ENCODE data around the gene SLC37A3. TPM values are rescaled to one million over a fixed set of nuclear protein-coding genes. Genes with fewer than 3 reads are reported as not detected.

SLC37A3 gene
- total RNA-seq, 2 experiments from 2014 or later, result 8.0 to 10.0 TPM

DNA sequence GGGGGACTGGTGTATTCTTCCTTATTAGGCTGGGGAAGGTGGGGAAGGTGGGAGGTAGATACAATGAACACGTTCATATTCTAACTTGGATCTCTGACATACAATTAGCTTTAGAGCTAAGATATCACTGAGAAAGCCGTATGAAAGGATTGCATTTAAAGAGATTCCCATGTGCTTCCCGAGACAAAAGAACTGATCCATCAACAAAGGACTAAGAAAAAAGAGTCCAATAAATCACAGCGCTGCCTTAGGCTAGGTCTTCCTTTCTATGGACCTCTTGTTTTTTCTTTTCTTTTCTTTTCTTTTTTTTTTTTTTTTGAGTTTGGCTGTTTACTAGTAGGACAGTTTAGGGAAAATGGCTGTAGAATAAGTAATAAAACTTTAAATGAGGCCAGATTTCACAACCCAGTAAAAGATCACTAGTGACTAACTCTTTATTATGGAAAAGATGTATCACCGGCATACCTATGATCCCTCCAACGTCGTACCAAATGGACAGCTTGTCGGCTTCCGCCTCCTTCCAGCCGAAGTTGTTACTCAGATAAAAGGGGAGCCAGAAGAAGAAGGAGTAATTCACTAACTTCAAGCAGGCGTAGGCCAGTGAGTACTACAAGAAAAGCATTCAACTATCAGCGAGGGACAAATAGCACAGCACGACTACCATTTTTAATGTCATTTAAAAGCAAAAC lies 50.0 kb downstream of the SLC37A3 start:
- intact Hi-C loops (cut with micrococcal nuclease; ENCODE audit: unreplicated experiment), result no loop called here
- Histone ChIP-seq H4K20me1 (ENCODE audit: insufficient read depth, low read length) (no peaks in the 10 kb centered on the region), H3K4me3 (ENCODE audit: low read depth, low read length, poor library complexity, severe bottlenecking) (no peak overlapping the region), H2AFZ (ENCODE audit: low read length) (no peak overlapping the region), H3K4me2 (ENCODE audit: low read length) (no peak overlapping the region), H3K36me3 (ENCODE audit: insufficient read depth, low read length) (peaks cover 3% of the 10 kb centered on the region; the same call in 1 of the 2 replicates), H3K4me1 (ENCODE audit: insufficient read depth, low read length, poor library complexity, severe bottlenecking) (no peaks in the 10 kb centered on the region), H3K27ac (ENCODE audit: low read depth, low read length, poor library complexity, severe bottlenecking) (no peak overlapping the region), H3K79me2 (ENCODE audit: insufficient read depth, low read depth, low read length) (no peaks in the 10 kb centered on the region), H3K9me3 (ENCODE audit: low read length) (no peaks in the 10 kb centered on the region), H3K9me2 (ENCODE audit: insufficient read depth, low read length) (no peaks in the 10 kb centered on the region)
- TF ChIP-seq EZH2phosphoT487 (IDR thresholded peaks at IDR 0.05; ENCODE audit: borderline replicate concordance, low read depth, low read length), result no peak
- TF ChIP-seq, protein P1, sequence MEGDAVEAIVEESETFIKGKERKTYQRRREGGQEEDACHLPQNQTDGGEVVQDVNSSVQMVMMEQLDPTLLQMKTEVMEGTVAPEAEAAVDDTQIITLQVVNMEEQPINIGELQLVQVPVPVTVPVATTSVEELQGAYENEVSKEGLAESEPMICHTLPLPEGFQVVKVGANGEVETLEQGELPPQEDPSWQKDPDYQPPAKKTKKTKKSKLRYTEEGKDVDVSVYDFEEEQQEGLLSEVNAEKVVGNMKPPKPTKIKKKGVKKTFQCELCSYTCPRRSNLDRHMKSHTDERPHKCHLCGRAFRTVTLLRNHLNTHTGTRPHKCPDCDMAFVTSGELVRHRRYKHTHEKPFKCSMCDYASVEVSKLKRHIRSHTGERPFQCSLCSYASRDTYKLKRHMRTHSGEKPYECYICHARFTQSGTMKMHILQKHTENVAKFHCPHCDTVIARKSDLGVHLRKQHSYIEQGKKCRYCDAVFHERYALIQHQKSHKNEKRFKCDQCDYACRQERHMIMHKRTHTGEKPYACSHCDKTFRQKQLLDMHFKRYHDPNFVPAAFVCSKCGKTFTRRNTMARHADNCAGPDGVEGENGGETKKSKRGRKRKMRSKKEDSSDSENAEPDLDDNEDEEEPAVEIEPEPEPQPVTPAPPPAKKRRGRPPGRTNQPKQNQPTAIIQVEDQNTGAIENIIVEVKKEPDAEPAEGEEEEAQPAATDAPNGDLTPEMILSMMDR (conservative IDR thresholded peaks at IDR 0.05; ENCODE audit: low read length), result no peak
- BruUV-seq (replicated peaks), result no TSS peak
- no peak for DNase-seq (ENCODE audit: low spot score)
- POLR2A ChIA-PET, result interaction anchor here (0.5 to 0.6 kb wide), 2 partner anchors 16 to 645 kb away, joined by 3 read pairs; no protein-coding TSS in a partner anchor
- CTCF ChIA-PET (ENCODE audit: unreplicated experiment), result no interaction called here

DNA sequence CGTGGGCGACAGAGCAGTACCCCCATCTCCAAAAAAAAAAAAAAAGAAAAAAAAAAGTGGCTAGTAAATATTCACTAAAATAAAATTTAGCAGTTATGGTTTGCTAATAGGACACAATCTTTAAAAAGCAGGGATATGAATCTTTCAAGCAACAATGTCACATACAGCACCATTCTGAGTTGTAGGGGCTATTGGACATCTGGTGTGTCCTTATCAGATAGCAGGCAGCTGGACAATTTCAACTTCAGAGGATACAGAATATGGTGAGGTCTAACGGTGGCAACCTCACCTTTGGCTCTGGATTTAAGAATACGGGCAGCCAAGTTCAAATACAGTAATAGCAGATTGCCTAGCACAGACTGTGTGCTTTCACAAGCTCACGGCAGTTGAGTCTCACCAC lies 51.1 kb downstream of the SLC37A3 start:
- POLR2A ChIA-PET, result interaction anchor here (0.6 to 0.7 kb wide), 3 partner anchors 168 to 360 kb away, joined by 3 to 5 read pairs (median 4); no protein-coding TSS in a partner anchor
- no peak for TF ChIP-seq EZH2phosphoT487 (IDR thresholded peaks at IDR 0.05; ENCODE audit: borderline replicate concordance, low read depth, low read length)
- TF ChIP-seq, protein P1 (conservative IDR thresholded peaks at IDR 0.05; ENCODE audit: low read length), result no peak
- Histone ChIP-seq H2AFZ (ENCODE audit: low read length) (no peak overlapping the region), H3K9me2 (ENCODE audit: insufficient read depth, low read length) (no peaks in the 10 kb centered on the region), H3K4me1 (ENCODE audit: insufficient read depth, low read length, poor library complexity, severe bottlenecking) (peaks cover 4% of the 10 kb centered on the region), H4K20me1 (ENCODE audit: insufficient read depth, low read length) (no peaks in the 10 kb centered on the region), H3K9me3 (ENCODE audit: low read length) (no peaks in the 10 kb centered on the region), H3K4me3 (ENCODE audit: low read depth, low read length, poor library complexity, severe bottlenecking) (no peak overlapping the region), H3K79me2 (ENCODE audit: insufficient read depth, low read depth, low read length) (no peaks in the 10 kb centered on the region), H3K36me3 (ENCODE audit: insufficient read depth, low read length) (peaks cover 3% of the 10 kb centered on the region; the same call in 1 of the 2 replicates), H3K4me2 (ENCODE audit: low read length) (no peak overlapping the region), H3K27ac (ENCODE audit: low read depth, low read length, poor library complexity, severe bottlenecking) (no peak overlapping the region)
- intact Hi-C loops (cut with micrococcal nuclease; ENCODE audit: unreplicated experiment), result no loop called here
- no peak for DNase-seq (ENCODE audit: low spot score)
- CTCF ChIA-PET (ENCODE audit: unreplicated experiment), result no interaction called here
- no TSS peak for BruUV-seq (replicated peaks)

DNA sequence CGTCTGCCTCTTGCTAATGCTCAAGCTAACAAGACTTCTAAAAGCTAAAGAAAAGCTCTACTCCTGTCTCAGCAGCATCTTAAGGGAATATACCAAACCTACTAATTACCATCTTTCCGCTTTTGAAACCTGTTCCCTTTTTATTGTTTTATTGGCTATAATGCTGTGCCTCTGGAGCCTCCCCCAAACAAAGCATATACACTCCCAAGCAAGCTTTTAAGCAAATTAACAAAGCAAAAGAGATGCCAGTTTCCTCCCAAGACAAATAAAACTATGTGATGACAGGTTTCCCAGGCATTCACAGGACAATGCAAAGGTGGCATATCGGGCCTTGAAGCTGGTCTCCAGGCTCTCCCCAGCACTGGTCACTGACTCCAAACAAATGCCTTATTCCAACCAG lies 52.9 kb downstream of the SLC37A3 start:
- intact Hi-C loops (cut with micrococcal nuclease; ENCODE audit: unreplicated experiment), result no loop called here
- no peak overlapping the region for H3K4me2 ChIP-seq (ENCODE audit: low read length)
- no TSS peak for BruUV-seq (replicated peaks)
- peaks cover 4% of the 10 kb centered on the region for H3K4me1 ChIP-seq (ENCODE audit: insufficient read depth, low read length, poor library complexity, severe bottlenecking)
- CTCF ChIA-PET (ENCODE audit: unreplicated experiment), result no interaction called here
- H3K79me2 ChIP-seq (ENCODE audit: insufficient read depth, low read depth, low read length), result no peaks in the 10 kb centered on the region
- H3K4me3 ChIP-seq (ENCODE audit: low read depth, low read length, poor library complexity, severe bottlenecking), result no peak overlapping the region
- H2AFZ ChIP-seq (ENCODE audit: low read length), result no peak overlapping the region
- no peak overlapping the region for H3K27ac ChIP-seq (ENCODE audit: low read depth, low read length, poor library complexity, severe bottlenecking)
- POLR2A ChIA-PET, result no interaction called here
- H3K9me3 ChIP-seq (ENCODE audit: low read length), result no peaks in the 10 kb centered on the region
- H4K20me1 ChIP-seq (ENCODE audit: insufficient read depth, low read length), result no peaks in the 10 kb centered on the region
- TF ChIP-seq EZH2phosphoT487 (IDR thresholded peaks at IDR 0.05; ENCODE audit: borderline replicate concordance, low read depth, low read length), result no peak
- TF ChIP-seq, protein P1 (conservative IDR thresholded peaks at IDR 0.05; ENCODE audit: low read length), result no peak
- no peaks in the 10 kb centered on the region for H3K36me3 ChIP-seq (ENCODE audit: insufficient read depth, low read length)
- DNase-seq (ENCODE audit: low spot score), result no peak
- no peaks in the 10 kb centered on the region for H3K9me2 ChIP-seq (ENCODE audit: insufficient read depth, low read length)
